Cardiac fibroblast (primary cell): ENCODE measurements around the gene CEP162.
"Not testable (repeated sequence)": the region's sequence is repeated elsewhere in the genome, so short reads cannot be mapped to it uniquely, and the experiment has no call there.

ENCODE experiments used
- DNase-seq, 2 donors: peaks; one replicate each; pipeline versions ENCODE4 v3.0.0 to v3.0.0-alpha.2; 2010; ENCODE audit warnings: low read depth in 2 of 2
- H3K4me3 ChIP-seq, 2 donors: replicated peaks in 1 of 2; 1 replicate in 1 of 2; 2 replicates in 1 of 2; pipeline ENCODE4 v1.5.1; 2011; ENCODE audit warnings: low read depth in 2 of 2, low read length in 2 of 2, mild to moderate bottlenecking in 2 of 2, moderate library complexity in 1 of 2
- TF ChIP-seq, protein P1 (sequence below): IDR thresholded peaks from one replicate; pipeline ENCODE4 v1.5.1; 2011; ENCODE audit warnings: low read depth, mild to moderate bottlenecking, low read length, inconsistent platforms

Gene CEP162

DNA sequence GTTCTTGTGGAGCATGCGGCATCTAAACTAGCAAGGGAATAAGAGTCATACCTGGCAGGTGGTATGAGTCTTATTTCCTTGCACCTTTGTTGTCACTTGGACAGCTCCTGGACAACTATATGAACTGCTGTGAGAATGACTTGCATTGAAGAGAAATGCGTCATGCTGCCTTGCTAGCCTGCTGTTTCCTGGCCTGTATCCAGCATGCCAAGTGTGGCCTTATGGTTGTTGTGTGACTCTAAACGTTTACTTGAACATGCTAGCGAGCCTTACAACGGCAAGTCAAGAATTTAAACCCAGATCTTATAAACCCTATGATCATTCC lies 90.4 kb downstream of the CEP162 start:
- TF ChIP-seq, protein P1, sequence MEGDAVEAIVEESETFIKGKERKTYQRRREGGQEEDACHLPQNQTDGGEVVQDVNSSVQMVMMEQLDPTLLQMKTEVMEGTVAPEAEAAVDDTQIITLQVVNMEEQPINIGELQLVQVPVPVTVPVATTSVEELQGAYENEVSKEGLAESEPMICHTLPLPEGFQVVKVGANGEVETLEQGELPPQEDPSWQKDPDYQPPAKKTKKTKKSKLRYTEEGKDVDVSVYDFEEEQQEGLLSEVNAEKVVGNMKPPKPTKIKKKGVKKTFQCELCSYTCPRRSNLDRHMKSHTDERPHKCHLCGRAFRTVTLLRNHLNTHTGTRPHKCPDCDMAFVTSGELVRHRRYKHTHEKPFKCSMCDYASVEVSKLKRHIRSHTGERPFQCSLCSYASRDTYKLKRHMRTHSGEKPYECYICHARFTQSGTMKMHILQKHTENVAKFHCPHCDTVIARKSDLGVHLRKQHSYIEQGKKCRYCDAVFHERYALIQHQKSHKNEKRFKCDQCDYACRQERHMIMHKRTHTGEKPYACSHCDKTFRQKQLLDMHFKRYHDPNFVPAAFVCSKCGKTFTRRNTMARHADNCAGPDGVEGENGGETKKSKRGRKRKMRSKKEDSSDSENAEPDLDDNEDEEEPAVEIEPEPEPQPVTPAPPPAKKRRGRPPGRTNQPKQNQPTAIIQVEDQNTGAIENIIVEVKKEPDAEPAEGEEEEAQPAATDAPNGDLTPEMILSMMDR: no peak
- peak; percentile 10 to 11 for DNase-seq
- no peak overlapping the region for H3K4me3 ChIP-seq

DNA sequence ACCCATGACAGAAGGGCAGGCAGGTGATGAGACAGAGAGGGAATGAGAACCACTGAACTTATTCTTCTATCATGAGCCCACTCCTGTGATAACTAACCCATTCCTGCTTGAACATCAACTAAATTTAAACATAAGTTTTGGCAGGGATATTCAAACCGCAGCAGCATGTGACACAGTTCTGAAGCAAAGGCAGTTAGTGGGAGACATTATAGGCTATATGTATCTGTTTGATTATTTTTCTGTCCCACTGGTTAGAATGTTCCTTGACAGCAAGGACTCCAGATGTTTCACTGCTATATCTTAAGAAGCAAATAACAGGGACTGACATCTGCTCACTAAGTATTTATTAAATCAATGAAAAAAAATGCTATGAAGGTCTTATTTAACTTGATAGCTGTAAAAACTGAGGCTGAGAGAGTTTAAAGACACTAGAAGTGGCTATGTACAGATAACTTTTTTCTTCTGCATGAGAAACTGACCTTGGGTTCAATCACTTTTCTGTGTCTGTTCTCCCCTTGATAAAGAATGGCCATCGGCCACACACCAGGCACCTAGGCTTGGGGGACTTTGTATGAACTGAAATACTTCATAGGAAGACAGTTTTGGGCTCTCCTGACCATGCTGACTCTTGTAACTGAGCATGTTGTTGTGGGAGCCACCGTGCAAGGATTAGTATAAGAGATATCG lies 90.9 kb downstream of the CEP162 start:
- H3K4me3 ChIP-seq: no peak overlapping the region
- no peak for DNase-seq
- TF ChIP-seq, protein P1: no peak

DNA sequence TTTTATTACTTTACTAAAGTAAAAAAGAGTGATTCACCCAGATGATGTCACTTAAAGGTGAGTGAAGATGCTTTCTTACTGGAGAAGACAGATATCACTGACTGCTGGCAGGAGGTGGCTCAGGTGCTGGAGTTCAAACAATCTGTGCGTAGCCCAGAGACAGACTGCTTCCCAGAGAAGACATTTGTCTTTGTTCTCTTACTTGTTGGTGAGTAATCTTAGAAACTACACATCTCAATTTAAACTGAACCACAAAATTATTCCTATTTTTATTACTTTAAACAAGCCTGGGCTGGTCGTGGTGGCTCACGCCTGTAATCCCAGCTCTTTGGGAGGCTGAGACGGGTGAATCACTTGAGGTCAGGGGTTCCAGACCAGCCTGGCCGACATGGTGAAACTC lies 92.2 kb downstream of the CEP162 start:
- H3K4me3 ChIP-seq: no peak overlapping the region
- TF ChIP-seq, protein P1: no peak
- DNase-seq: no peak

DNA sequence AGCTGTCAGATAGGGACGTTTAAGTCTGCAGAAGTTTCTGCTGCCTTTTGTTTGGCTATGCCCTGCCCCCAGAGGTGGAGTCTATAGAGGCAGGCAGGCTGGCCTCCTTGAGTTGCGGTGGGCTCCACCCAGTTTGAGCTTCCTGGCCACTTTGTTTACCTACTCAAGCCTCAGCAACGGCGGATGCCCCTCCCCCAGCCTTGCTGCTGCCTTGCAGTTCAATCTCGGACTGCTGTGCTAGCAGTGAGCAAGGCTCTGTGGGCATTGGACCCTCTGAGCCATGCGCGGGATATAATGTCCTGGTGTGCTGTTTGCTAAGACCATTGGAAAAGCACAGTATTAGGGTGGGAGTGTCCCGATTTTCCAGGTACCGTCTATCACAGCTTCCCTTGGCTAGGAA lies 94.1 kb downstream of the CEP162 start:
- DNase-seq, H3K4me3 ChIP-seq: not testable (repeated sequence)

DNA sequence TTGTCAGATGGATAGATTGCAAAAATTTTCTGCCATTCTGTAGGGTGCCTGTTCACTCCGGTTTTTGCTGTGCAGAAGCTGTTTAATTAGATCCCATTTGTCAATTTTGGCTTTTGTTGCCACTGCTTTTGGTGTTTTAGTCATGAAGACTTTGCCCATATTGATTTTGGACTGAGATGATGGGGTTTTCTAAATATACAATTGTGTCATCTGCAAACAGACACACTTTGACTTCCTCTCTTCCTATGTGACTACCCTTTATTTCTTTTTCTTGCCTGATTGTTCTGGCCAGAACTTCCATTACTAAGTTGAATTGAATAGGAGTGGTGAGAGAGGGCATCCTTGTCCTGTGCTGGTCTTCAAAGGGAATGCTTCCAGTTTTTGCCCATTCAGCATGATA lies 97.9 kb downstream of the CEP162 start:
- DNase-seq, H3K4me3 ChIP-seq: not testable (repeated sequence)

DNA sequence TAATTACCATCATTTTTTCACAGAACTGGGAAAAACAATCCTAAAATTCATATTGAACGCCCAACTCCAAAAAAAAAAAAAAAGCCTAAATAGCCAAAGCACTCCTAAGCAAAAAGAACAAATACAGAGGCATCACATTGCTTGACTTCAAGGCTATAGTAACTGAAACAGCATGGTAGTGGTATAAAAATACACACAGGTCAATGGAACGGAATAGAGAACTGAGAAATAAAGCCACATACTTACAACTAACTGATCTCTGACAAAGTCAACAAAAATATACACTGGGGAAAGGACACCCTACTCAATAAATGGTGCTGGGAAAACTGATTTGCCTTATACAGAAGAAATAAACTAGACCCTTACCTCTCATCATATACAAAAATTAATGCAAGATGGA lies 104.3 kb downstream of the CEP162 start:
- DNase-seq: no peak
- H3K4me3 ChIP-seq: no peak overlapping the region
- TF ChIP-seq, protein P1: no peak

DNA sequence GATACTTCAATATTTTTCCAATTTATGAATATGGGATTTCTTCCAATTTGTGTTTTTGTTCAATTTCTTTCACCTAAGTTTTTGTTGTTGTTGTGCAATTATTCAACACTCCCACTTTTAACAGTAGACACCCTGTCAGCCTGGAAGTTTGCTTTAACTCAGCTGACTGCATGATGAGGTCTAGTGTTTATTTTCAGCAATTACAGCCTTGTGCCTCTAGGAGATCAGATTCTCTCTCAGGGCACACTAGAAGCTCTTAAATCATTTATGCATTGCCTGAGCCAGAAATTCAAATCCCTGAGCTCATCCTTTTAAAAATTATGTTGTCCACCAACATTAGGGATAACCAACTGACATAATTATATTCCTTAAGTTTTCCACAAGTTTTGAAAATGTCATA lies 108.2 kb downstream of the CEP162 start:
- DNase-seq: no peak
- no peak overlapping the region for H3K4me3 ChIP-seq
- TF ChIP-seq, protein P1: no peak

DNA sequence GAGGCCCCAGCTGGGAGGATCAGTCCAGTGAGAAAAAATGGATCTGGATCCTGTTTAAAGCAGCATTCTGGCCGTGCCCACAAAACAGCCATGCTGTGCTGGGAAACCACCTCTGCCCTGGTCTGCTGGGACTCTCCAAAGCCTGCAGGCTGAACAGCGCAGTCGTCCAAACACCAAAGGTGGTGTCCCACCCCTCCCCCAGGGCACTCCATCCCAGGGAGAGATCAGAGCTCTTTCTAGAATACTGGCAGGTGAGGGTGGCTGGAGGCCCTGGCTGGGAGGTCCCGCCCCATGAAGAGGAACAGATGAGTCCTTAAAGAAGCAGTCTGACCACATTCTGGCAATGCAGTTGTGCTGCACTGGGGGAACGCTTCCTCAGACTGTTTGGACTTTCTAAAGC lies 109.3 kb downstream of the CEP162 start:
- H3K4me3 ChIP-seq: no peak overlapping the region
- TF ChIP-seq, protein P1: no peak

DNA sequence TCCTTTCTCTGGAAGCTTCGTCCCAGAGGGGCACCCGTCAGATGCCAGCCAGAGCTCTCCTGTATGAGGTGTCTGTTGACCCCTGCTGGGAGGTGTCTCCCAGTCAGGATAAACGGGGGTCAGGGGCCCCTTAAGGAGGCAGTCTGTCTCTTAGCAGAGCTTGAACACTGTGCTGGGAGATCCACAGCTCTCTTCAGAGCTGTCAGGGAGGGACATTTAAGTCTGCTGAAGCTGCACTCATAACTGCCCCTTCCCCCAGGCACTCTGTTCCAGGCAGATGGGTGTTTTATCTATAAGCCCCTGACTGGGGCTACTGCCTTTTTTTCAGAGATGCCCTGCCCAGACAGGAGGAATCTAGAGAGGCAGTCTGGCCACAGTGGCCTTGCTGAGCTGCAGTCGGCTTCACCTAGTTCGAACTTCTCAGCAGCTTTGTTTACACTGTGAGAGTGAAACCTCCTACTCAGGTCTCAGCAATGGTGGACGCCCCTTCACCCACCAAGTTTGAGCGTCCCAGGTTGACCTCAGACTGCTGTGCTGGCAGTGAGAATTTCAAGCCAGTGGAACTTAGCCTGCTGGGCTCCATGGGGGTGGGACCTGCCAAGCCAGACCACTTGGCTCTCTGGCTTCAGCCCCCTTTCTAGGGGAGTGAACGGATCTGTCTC lies 112.4 kb downstream of the CEP162 start:
- H3K4me3 ChIP-seq, DNase-seq: not testable (repeated sequence)

More for the DNA sequence above, 109.3 kb downstream of the CEP162 start:
- no peak for DNase-seq

DNA sequence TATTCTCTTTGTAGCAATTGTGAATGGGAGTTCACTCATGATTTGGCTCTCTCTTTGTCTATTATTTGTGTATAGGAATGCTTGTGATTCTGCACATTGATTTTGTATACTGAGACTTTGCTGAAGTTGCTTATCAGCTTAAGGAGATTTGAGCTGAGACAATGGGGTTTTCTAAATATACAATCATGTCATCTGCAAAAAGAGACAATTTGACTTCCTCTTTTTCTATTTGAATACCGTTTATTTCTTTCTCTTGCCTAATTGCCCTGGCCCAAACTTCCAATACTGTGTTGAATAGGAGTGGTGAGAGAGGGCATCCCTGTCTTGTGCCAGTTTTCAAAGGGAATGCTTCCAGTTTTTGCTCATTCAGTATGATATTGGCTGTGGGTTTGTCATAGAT lies 116.1 kb downstream of the CEP162 start:
- DNase-seq, H3K4me3 ChIP-seq: not testable (repeated sequence)
